ENCODE measurements around the gene AFAP1L1.

DNA sequence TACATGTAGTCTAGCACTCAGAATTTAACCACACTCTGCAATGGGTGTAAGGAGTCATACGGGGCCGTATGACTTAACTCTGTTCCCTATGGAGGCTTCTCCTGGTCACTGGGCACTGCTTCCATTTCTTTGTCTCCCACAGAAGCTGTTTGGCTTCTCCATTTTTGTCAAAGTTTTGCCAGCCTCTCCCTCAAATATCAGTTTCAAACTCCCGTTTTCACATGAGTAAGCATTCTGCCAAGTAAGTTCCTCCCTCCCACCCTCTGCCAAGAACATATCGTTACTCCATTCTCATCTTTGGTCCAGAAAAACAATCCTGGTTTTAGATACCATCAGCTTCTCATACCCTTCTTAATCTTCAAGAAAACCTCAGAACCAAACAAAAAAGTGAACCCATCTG, 6.1 kb downstream of the AFAP1L1 start:
- TF ChIP-seq, protein P1, sequence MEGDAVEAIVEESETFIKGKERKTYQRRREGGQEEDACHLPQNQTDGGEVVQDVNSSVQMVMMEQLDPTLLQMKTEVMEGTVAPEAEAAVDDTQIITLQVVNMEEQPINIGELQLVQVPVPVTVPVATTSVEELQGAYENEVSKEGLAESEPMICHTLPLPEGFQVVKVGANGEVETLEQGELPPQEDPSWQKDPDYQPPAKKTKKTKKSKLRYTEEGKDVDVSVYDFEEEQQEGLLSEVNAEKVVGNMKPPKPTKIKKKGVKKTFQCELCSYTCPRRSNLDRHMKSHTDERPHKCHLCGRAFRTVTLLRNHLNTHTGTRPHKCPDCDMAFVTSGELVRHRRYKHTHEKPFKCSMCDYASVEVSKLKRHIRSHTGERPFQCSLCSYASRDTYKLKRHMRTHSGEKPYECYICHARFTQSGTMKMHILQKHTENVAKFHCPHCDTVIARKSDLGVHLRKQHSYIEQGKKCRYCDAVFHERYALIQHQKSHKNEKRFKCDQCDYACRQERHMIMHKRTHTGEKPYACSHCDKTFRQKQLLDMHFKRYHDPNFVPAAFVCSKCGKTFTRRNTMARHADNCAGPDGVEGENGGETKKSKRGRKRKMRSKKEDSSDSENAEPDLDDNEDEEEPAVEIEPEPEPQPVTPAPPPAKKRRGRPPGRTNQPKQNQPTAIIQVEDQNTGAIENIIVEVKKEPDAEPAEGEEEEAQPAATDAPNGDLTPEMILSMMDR (IDR thresholded peaks at IDR 0.05): no peak
- no peak for TF ChIP-seq POLR2A (IDR thresholded peaks at IDR 0.05)
